Activated CD8-positive, alpha-beta memory T cell treated with anti-CD3 and anti-CD28 coated beads for 48 hours (primary cell): ENCODE data around the gene MLC1.
A peak's percentile ranks its signal among the peaks of the same experiment; 100 is the strongest.

ENCODE experiments used
- DNase-seq, 3 experiments: peaks; one replicate each; pipeline ENCODE4 v3.0.0-alpha.2; 2020; ENCODE audit warnings: low read depth in 2 of 3, low spot score in 2 of 3

Gene MLC1

DNA sequence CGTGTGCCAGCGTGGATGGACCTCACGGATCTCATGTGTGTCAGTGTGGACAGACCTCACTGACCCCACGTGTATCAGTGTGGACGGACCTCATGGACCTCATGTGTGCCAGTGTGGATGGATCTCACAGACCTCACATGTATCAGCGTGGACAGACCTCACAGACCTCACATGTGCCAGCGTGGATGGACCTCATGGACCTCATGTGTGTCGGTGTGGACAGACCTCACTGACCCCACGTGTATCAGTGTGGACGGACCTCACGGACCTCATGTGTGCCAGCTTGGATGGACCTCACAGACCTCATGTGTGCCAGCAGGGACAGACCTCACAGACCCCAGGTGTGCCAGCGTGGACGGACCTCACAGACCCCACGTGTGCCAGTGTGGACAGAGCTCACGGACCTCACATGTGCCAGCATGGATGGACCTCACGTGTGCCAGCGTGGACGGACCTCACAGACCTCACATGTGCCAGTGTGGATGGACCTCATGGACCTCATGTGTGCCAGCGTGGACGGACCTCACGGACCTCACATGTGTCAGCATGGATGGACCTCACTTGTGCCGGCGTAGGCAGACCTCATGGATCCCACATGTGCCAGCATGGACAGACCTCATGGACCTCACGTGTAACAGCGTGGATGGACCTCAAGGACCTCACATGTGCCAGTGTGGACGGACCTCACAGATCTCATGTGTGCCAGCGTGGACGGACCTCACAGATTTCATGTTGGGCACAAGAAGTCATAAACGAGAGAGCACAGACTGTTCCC lies 45.4 kb downstream of the MLC1 start:
- DNase-seq = no peak

DNA sequence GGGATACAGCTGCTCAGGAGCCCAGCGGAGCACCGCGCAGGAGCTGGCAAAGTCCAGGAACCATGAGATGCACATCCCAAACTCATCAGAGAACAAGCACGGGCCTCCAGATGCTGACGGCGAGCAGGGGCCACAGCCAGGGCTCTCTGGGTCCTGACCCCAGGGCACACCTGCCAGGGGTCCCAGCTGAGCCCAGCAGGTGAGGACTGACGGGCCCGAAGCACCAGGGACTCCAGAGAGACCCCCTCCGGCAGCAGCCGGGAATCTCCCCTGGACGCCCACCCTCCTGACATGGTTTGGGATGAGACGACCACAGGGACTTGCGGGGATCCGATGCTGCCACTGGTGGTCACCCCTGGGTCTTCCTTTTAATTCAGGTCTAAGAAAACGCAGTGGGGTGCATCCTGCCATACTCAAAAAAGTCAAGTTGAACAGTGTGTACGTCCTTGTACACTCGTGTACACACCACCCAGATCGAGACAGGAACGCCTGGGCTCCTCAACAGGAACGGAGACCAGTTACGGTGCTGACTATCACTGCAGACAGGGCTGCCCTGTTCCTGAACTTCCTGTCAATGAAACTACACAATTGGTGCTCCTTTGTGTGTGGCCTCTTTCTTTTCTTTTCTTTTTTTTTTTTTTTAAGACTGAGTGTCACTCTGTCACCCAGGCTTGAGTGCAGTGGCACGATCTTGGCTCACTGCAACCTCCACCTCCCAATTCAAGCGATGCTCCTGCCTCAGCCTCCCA lies 49.1 kb downstream of the MLC1 start:
- no peak for DNase-seq

DNA sequence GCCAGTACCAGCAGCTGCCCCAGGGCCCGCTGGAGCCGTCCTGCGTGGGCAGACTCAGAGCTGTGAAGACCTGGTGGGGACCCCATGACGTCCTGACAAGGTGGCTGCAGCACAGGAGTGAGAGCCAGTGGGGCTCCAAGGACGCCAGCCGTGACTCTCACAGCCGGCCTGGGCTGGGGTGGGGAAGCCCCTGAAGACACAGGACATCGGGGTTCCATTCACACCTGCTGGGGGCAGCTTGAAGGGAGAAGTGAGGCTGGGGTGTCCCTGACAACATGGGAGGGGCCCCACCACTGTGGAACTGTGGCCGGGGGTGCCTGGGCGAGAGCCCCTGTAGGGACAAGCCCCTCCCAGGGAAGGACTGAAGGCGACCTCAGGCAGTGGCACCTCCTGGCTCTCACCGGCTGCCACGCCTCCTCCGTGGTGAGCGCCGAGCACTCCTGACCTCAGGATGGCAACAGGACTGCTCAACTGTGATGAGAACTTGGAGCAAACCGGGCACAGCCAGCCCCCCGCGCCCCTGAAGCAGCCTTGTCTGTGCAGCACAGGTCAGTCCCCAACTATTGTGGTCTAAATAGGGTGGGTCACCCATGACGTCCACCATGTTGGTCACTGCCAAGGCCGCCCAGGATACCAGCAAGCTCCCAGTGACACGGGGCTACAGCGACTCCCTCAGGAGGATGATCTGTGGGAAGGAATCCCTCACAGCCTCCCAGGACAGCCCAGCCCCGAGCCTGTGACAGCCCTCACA lies 49.9 kb downstream of the MLC1 start:
- no peak for DNase-seq

DNA sequence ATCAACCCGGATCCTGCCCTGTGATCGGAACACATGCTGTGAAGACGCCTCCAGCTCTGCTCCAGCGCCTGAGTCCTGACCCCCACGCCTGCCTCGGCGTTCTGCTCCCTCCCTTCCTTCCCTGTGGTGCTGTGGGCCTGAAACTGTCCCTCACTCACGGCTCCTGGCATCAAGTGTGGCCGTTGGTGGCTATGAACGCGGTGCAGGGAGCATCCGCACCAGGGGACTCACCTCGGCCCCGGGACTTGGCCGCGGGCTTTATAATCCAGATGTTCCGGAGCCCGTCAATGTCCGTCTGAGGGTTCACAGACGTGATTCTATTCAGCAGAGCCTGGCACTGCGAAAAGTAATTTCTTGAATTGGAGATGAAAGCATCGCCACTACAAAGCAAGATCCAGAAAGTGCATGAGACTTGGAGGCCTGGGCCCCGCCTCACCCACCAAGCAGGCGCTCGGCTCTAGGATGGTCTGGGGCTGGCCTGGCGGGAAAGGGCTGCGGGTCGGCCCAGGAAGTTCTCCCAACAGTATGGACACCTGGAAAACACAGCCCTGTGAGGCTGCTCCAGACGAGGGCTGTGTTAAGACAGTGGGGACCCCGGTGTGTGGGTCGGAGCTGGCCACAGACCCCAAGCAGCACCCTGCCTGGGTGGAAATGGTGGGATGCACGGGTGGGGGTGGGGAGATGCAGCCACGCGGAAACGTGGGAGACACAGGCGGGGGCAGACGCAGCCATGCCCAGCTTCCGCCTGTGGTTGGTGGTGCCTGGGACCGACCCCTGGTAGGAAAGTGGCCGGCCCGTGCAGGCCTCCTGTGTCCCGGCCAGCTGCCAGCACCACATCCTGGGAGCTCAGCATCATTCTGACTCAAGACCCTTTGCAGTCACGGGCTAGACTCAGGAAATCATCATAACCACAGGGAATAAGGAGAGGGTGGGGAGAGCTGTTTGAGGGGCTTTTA lies 50.8 kb downstream of the MLC1 start:
- DNase-seq = no peak

DNA sequence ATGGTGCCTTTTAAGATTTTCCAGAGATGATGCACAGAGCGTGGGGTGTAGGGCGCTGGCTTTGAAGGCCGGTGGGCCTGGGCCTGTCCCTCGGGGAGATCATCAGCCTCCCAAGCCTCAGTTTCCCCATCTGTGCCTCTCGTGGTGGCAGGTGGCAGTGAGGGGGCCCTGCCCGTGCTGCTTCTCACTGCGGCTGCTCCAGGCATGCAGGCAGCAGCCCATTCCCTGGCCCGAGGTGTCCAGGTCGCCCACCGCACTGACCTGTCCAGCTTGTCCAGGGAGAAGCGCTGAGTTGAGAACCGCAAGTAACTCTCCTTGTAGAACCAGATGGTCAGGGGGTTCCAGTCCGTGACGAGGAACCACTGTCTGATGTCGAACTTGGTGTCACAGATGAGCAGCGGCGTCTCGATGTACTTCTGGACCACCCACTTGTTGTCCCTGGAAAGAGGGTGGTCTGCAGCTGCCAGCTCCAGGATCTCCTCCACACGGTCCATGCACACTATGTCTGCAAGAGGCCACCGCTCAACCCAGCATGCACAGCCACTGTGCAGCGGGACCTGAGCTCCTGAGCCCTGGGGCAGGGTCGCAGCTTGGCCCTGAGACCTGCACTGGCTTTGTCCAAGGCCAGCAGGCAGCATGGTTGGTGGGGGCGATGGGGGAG lies 52.2 kb downstream of the MLC1 start:
- no peak for DNase-seq

DNA sequence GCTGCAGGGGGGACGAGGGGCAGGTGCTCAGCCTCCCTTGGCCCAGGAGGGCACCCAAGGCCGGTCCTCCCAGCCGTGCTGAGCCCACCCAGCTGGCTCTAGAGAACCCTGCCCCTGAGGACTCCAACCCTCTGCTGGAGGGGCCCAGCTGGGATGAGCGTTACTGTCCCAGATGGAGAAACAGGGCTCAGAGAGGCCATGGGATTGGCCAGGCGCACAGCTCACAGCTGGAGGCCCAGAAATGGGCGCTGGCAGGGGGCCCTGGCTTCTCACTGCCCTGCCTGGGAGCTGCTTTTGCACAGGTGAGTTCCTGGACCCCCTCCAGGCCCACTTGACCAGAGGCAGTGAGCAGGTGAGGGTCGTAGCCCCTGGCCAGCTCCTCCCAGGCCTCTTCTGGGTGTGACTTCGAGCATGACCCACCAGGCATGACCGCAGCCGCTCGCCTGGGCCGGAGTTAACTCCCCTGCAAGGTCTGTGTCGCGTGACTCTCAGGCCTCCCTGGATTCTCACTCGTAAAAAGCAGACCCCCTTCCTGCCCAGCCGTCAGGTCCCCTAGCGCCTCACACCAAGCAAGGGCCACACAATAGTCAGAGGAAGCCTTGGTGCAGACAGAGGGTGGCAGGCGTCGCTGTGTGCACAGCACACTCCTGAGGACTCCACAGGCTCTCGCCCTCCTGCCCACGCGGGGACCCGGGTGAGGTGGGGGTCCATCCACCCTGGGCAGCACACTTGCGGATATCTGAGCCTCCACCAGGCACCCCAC lies 52.9 kb downstream of the MLC1 start:
- DNase-seq = no peak

DNA sequence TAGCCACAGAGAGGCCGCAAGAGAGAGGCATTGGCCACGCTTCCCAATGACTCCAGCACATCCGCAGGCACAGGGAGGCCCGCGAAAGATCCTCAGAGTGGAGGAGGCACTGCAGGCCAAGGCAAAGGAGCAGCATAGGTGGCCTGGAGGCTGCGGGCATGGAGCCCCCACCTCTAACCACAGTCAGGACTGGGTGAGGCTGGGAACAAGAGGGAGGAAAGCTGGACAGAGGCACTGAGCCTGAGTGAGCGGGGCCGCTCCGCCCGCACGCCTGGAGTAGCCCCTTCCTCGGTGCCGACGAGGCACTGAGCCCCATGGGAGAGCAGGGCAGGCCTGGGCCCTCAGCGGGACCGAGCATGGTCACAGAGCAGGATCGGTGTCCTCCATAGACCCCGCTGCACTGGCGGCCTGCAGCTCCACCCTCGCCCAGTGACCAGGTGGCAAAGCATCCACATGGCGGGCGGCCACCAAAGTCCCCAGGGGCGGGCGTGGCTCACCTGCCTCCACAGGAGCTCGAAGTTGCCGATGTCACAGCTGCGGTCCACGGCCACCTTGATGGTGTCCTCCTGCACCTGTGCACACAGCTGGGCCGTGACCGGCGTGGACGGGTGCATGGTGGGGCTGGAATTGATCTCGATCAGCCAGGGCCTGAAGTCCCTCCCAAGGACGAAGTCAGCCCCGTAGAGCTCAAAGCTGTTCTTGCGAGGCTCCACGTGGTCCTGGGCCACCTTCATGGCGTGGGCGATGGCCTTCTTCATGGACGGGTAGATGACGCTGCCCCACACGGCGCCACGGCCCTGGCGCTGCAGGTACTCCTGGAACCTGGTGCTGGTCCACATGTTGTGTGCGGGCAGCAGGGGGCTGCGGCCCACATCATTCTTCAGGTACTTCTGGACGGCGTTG lies 53.8 kb downstream of the MLC1 start:
- DNase-seq = no peak

DNA sequence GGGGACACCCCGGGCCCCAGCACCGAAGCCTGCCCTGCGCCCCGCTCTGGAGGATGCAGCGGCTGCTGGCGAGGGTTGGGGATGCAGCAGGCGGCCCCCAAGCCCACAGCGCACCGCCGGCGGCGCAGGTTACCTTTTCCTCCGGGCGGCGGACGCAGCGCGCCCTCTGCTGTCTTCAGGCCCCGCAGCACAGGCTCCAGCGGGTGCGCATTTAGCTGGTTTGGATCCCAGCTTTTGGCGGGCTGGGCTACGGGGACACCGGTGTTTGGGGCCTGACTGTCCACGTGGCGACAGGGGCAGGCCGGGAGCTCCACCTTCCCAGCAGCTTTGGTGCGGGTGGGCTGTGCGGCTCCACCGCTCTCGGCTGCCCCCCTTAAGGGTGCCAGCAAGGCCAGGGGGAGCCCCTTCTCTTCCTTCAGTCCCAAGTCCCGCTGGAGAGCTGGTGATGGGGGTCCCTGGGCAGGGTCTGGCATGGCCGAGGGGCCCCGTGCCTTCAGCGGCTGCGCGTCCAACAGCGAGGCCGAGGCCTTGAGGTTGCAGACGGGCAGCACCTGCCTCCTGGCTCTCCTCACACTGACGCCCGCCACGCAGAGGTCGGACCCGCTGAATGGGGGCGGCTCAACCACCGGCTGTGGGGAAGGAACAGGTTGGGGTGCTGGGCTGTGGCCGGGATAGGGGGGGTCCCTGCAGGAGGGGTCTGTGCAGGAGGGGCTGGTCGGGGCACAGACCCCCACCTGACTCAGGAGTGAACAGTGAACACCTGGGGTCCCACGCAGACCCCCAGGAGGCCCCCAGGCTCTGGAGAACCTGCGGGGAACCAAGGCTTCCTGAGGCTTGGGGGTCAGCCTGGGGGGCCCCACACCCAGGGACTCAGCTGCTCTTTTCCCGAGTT lies 54.7 kb downstream of the MLC1 start:
- DNase-seq = peak in 2 of 3 experiments; percentile 67 to 74

DNA sequence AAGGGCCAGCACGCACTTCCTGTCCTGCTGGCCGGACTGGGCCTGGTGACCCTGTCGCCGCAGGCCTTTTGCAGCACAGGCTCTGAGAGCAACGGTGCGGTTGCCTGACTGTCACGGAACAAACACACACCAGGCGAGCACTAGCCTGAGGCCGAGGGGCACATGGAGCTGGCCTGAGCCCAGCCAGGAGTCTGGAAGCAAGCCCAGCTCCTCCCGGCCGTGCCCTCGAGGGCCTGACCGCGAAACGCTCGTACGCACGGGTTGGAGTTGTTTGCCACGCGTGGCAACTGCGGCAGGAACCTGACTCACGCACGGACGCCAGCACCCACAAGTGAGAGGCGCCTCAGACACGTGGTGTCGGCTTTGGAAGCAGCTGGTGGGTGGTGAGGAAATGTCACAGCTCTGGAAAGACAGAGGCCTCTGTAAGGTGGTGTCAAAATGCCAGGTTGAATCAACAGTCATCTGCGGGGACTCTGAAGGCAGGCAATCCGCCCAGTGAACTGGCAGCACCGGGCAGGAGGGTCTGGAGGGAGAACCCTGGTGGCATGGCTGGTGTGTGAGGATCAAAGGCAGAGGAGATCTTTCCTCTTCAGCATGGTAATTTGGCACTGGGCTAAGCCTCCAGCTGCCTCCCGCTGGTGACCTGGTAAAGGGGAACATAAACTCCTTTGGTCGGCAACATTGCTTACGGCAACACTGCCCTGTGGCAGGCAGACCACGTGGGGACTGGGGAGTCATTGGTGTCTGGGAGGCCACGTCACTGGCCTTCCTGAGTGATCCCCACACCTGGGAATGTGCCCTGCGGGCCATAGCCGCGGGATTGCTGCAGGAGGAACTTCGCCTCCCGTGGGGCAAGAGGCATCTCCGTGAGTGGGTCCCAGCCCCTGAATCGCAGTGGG lies 57.3 kb downstream of the MLC1 start:
- DNase-seq = no peak

DNA sequence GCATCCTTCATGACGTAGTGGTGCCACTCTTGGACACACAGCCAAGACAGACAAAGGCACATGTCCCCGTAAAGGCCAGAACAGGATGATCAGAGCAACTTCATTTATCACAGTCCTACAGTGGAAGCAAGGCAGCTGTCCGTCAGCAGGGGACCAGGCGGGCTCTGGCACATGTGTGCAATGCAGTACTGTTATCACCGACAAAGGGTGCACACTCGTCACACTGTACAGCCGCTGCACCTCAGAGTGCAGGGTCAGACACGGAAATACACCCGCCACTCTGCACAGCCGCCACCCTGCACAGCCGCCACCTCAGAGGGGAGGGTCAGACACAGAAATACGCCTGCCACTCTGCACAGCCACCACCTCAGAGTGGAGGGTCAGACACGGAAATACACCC lies 59.2 kb downstream of the MLC1 start:
- DNase-seq = no peak

DNA sequence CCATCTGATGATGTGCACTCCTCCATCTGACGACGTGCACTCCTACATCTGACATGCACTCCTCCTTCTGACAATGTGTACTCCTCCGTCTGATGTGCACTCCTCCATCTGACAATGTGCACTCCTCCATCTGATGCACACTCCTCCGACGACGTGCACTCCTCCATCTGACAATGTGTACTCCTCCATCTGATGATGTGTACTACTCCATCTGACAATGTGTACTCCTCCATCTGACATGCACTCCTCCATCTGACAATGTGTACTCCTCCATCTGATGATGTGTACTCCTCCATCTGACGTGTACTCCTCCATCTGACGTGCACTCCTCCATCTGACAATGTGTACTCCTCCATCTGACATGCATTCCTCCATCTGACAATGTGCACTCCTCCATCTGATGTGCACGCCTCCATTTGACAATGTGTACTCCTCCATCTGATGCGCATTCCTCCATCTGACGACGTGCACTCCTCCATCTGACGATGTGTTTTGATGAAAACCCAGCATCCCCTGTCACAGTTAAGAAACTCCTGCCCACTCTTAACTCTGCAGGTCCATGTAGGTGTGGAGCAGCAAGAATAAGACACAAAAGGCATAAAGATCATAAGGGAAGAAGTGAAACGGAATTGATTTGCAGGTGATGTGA lies 62.9 kb downstream of the MLC1 start:
- DNase-seq = no peak

DNA sequence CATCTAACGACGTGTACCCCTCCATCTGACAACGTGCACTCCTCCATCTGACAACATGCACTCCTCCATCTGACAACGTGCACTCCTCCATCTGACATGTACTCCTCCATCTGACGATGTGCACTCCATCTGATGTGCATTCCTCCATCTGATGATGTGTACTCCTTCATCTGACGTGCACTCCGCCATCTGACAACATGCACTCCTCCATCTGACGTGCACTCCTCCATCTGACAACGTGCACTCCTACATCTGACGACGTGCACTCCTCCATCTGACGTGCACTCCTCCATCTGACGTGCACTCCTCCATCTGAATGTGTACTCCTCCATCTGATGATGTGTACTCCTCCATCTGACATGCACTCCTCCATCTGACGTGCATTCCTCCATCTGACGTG lies 64.6 kb downstream of the MLC1 start:
- no peak for DNase-seq

DNA sequence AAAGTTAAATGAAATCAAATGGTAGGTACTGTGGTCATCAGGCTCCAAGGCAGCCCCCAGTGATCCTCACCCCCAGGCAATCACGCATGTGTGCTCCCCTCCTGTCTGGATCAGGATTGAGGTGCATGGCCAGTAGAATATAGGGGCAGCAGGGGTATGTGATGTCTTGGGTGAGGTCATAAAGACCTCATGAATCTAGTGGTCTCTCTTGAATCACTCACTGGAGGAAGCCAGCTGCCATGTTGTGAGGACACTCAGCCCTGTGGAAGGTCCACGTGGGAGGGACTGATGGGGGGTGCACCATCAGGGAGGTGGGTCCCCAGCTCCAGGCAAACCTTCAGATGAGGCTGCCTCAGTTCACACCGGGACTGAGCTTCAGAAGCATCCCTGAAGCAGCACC lies 65.9 kb downstream of the MLC1 start:
- DNase-seq = no peak

DNA sequence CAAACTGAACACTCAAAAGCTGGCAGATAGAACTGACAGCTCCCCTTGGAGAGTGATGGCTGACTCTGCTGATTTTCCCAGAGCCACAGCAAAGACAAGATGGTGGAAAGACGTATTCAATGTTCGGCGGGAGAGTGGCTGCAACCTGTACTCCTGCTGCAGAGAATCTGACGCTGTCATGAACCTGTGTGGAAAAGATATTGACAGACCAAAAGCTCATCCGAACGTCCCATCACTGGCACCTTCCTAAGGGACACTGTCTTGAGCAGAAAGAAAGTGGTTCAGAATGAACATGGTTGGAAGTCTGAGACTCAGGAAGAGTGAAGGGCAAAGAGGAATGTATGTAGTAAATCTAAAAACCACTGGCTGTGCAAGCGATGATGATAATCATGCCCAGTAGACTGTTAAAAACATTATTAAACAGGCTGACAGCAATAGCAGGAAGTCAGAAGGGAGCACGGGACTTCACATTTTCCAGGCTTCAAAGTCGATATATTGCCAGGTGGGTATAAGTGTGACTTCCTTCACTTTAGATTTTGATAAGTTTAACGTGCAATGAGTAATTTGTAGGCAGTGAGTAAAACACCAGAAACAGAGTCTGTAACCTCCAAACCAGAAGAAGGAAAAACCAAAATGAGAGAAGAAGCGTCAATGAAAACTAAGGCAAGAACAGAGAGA lies 66.5 kb downstream of the MLC1 start:
- DNase-seq = no peak

DNA sequence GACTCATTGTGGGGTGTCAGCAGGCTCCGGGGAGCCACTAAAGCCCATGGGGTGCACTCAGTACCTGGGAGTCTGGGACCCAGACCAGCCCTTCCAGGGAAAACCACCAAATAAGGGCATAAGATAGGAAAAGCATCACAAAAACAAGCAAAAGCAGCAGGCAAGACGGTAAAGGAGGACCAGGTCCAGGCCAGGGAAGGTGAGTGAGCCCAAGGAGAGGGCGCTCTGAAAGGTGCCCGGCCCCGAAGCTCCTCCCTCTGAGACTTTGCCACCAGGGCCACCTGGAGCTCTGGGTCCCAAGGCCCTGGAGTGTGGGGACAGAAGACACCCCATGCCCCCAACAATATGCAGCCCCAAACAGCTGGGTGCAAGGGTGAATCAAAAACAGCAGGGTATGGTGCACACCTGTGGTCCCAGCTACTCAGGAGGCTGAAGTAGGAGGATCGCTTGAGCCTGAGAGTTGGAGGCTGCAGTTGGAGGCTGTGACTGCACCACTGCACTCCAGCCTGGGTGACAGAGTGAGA lies 67.5 kb downstream of the MLC1 start:
- DNase-seq = no peak
